ENCODE measurements around the gene PALLD.

The PALLD gene

GRCh38 chr4:168558599-168558998 is 61.7 kb downstream of the PALLD start:
- DNase-seq (ENCODE audit: low read depth) = no peak
- TF ChIP-seq, protein P1, sequence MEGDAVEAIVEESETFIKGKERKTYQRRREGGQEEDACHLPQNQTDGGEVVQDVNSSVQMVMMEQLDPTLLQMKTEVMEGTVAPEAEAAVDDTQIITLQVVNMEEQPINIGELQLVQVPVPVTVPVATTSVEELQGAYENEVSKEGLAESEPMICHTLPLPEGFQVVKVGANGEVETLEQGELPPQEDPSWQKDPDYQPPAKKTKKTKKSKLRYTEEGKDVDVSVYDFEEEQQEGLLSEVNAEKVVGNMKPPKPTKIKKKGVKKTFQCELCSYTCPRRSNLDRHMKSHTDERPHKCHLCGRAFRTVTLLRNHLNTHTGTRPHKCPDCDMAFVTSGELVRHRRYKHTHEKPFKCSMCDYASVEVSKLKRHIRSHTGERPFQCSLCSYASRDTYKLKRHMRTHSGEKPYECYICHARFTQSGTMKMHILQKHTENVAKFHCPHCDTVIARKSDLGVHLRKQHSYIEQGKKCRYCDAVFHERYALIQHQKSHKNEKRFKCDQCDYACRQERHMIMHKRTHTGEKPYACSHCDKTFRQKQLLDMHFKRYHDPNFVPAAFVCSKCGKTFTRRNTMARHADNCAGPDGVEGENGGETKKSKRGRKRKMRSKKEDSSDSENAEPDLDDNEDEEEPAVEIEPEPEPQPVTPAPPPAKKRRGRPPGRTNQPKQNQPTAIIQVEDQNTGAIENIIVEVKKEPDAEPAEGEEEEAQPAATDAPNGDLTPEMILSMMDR (conservative IDR thresholded peaks at IDR 0.05; ENCODE audit: low read depth, low read length) = no peak
- no peak overlapping the region for H3K4me3 ChIP-seq (ENCODE audit: low read length)

- no peak overlapping the region for H3K4me3 ChIP-seq (ENCODE audit: low read length)
- DNase-seq (ENCODE audit: low read depth) = no peak
- TF ChIP-seq, protein P1 (conservative IDR thresholded peaks at IDR 0.05; ENCODE audit: low read depth, low read length) = no peak
Measured at GRCh38 chr4:168560184-168561180, 63.6 kb downstream of the PALLD start.

GRCh38 chr4:168562041-168562571 is 65.3 kb downstream of the PALLD start:
- TF ChIP-seq, protein P1 (conservative IDR thresholded peaks at IDR 0.05; ENCODE audit: low read depth, low read length) = no peak
- DNase-seq (ENCODE audit: low read depth) = peak; percentile 55
- H3K4me3 ChIP-seq (ENCODE audit: low read length) = no peak overlapping the region

- DNase-seq (ENCODE audit: low read depth) = no peak
- TF ChIP-seq, protein P1 (conservative IDR thresholded peaks at IDR 0.05; ENCODE audit: low read depth, low read length) = no peak
- H3K4me3 ChIP-seq (ENCODE audit: low read length) = no peak overlapping the region
Measured at GRCh38 chr4:168564023-168564422, 67.2 kb downstream of the PALLD start.

GRCh38 chr4:168565130-168565529 is 68.3 kb downstream of the PALLD start:
- TF ChIP-seq, protein P1 (conservative IDR thresholded peaks at IDR 0.05; ENCODE audit: low read depth, low read length) = no peak
- H3K4me3 ChIP-seq (ENCODE audit: low read length) = no peak overlapping the region
- DNase-seq (ENCODE audit: low read depth) = no peak

DNA sequence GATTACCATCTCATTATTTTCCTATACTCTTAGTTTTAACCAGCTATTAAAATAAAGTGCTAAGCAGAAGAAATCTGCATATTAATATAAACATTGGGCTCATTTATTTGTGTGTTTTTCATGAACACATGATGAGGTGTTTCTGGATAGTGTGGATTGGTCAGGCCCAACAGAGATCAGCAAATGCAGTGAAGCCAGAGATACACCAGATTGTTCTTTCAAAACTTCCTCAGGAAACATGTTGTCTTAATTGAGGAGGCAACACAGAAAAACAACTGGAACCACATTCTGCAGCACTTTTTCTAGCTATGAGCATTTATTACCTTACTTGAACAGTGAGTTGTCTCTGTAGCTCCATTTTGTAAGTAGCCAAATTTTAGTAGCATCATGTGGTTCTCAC is 69.9 kb downstream of the PALLD start:
- no peak overlapping the region for H3K4me3 ChIP-seq (ENCODE audit: low read length)
- DNase-seq (ENCODE audit: low read depth) = no peak
- TF ChIP-seq, protein P1 (conservative IDR thresholded peaks at IDR 0.05; ENCODE audit: low read depth, low read length) = no peak

All from retinal pigment epithelial cell (primary cell).